Measurements from ENCODE around the gene ZNF277. TPM values are rescaled to one million over a fixed set of nuclear protein-coding genes. Genes with fewer than 3 reads are reported as not detected.

Gene ZNF277
- total RNA-seq, 1 donor from 2014 or later = 16.2 TPM

GRCh38 chr7:112341464-112341863, 135.0 kb downstream of the ZNF277 start:
- Mint-ChIP-seq H3K9me3 (ENCODE audit: low read depth) (peaks cover 3% of the 10 kb centered on the region), H3K27me3 (ENCODE audit: low read depth) (no peaks in the 10 kb centered on the region), H3K27ac (ENCODE audit: unreplicated experiment) (no peak overlapping the region), H3K36me3 (ENCODE audit: low read depth) (peaks cover 32% of the 10 kb centered on the region), H3K4me1 (ENCODE audit: low read depth) (peaks cover 3% of the 10 kb centered on the region), H3K4me3 (ENCODE audit: unreplicated experiment) (no peak overlapping the region)
- TF ChIP-seq CTCF (IDR thresholded peaks at IDR 0.05) = no peak
- no peak for DNase-seq (ENCODE audit: low spot score)

GRCh38 chr7:112346381-112347060, 140.0 kb downstream of the ZNF277 start:
- Mint-ChIP-seq H3K27ac (ENCODE audit: unreplicated experiment) (no peak overlapping the region), H3K36me3 (ENCODE audit: low read depth) (peaks cover 24% of the 10 kb centered on the region), H3K4me1 (ENCODE audit: low read depth) (peaks cover 10% of the 10 kb centered on the region), H3K27me3 (ENCODE audit: low read depth) (no peaks in the 10 kb centered on the region), H3K4me3 (ENCODE audit: unreplicated experiment) (no peak overlapping the region), H3K9me3 (ENCODE audit: low read depth) (peaks cover 3% of the 10 kb centered on the region)
- no peak for DNase-seq (ENCODE audit: low spot score)
- TF ChIP-seq CTCF (IDR thresholded peaks at IDR 0.05) = no peak

- Mint-ChIP-seq H3K4me1 (ENCODE audit: low read depth) (peaks cover 10% of the 10 kb centered on the region), H3K9me3 (ENCODE audit: low read depth) (peaks cover 3% of the 10 kb centered on the region), H3K4me3 (ENCODE audit: unreplicated experiment) (no peak overlapping the region), H3K36me3 (ENCODE audit: low read depth) (peaks cover 23% of the 10 kb centered on the region), H3K27me3 (ENCODE audit: low read depth) (no peaks in the 10 kb centered on the region), H3K27ac (ENCODE audit: unreplicated experiment) (no peak overlapping the region)
- TF ChIP-seq CTCF (IDR thresholded peaks at IDR 0.05) = no peak
- no peak for DNase-seq (ENCODE audit: low spot score)
These were observed 140.6 kb downstream of the ZNF277 start for GRCh38 chr7:112347088-112347487.

GRCh38 chr7:112350585-112350984, 144.1 kb downstream of the ZNF277 start:
- TF ChIP-seq CTCF (IDR thresholded peaks at IDR 0.05) = no peak
- Mint-ChIP-seq H3K4me1 (ENCODE audit: low read depth) (peaks cover 10% of the 10 kb centered on the region), H3K27ac (ENCODE audit: unreplicated experiment) (no peak overlapping the region), H3K36me3 (ENCODE audit: low read depth) (peaks cover 5% of the 10 kb centered on the region), H3K4me3 (ENCODE audit: unreplicated experiment) (no peak overlapping the region), H3K27me3 (ENCODE audit: low read depth) (no peaks in the 10 kb centered on the region), H3K9me3 (ENCODE audit: low read depth) (no peaks in the 10 kb centered on the region)
- DNase-seq (ENCODE audit: low spot score) = no peak

DNA sequence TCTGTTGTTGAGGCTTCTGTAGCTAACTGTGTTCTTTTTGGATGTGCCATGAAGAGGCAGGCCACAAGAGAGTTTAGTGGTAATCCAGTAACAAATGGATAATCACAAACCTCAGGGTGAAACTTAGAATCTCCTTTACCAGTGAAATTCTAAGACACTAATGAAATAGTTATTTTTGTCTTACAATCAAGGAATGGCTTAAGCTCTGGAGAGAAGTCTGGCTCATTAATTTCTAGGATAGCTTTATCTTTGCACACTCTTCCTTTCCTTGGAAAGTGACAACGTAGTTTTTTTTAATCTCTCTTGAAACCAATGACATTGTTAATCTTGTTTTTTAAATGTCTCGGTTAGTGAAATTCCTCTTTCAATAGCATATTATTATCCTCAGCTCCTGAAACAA, 150.1 kb downstream of the ZNF277 start:
- no peak overlapping the region for H3K27ac Mint-ChIP-seq (ENCODE audit: unreplicated experiment)
- no peak for TF ChIP-seq CTCF (IDR thresholded peaks at IDR 0.05)
- peaks cover 5% of the 10 kb centered on the region for H3K4me1 Mint-ChIP-seq (ENCODE audit: low read depth)
- peaks cover 11% of the 10 kb centered on the region for H3K9me3 Mint-ChIP-seq (ENCODE audit: low read depth)
- H3K36me3 Mint-ChIP-seq (ENCODE audit: low read depth) = no peaks in the 10 kb centered on the region
- H3K4me3 Mint-ChIP-seq (ENCODE audit: unreplicated experiment) = no peak overlapping the region
- no peak for DNase-seq (ENCODE audit: low spot score)
- H3K27me3 Mint-ChIP-seq (ENCODE audit: low read depth) = no peaks in the 10 kb centered on the region
